Astrocyte of the spinal cord (primary cell): ENCODE results near the gene ERO1B.

ENCODE experiments used
- DNase-seq: peaks from one replicate; pipeline ENCODE4 v3.0.0; 2011; ENCODE audit warnings: low read depth, low spot score
- H3K4me3 ChIP-seq: 2 replicates; pipeline ENCODE4 v1.5.1; 2011; ENCODE audit warnings: low read depth, mild to moderate bottlenecking, low read length, moderate library complexity
- in situ Hi-C: cut with HindIII; loops from 2 replicates; pipeline ENCODE4 v1.10.0; 2017; ENCODE audit warnings: low sequenced_read_pairs
- TF ChIP-seq, protein P1 (sequence below): IDR thresholded peaks from 2 replicates; pipeline ENCODE4 v1.5.1; 2012; ENCODE audit warnings: low read depth, mild to moderate bottlenecking, low read length, inconsistent platforms

The ERO1B gene

DNA sequence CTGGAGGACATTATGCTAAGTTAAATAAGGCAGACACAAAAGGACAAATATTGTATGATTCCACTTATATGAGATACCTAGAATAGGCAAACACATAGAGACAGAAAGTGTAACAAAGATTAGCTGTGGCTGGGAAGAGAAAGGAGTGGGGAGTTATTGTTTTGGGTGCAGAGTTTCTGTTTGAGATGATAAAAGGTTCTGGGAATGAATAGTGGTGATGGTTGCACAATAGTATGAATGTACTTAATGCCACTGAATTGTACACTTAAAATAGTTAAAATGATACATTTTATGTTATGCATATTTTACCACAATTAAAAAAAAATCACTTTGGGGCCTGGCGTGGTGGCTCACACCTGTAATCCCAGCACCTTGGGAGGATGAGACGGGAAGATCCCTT, 21.2 kb upstream of the ERO1B start:
- no peak for DNase-seq
- in situ Hi-C loops = no loop called here
- TF ChIP-seq, protein P1, sequence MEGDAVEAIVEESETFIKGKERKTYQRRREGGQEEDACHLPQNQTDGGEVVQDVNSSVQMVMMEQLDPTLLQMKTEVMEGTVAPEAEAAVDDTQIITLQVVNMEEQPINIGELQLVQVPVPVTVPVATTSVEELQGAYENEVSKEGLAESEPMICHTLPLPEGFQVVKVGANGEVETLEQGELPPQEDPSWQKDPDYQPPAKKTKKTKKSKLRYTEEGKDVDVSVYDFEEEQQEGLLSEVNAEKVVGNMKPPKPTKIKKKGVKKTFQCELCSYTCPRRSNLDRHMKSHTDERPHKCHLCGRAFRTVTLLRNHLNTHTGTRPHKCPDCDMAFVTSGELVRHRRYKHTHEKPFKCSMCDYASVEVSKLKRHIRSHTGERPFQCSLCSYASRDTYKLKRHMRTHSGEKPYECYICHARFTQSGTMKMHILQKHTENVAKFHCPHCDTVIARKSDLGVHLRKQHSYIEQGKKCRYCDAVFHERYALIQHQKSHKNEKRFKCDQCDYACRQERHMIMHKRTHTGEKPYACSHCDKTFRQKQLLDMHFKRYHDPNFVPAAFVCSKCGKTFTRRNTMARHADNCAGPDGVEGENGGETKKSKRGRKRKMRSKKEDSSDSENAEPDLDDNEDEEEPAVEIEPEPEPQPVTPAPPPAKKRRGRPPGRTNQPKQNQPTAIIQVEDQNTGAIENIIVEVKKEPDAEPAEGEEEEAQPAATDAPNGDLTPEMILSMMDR = no peak
- H3K4me3 ChIP-seq = no peak overlapping the region

DNA sequence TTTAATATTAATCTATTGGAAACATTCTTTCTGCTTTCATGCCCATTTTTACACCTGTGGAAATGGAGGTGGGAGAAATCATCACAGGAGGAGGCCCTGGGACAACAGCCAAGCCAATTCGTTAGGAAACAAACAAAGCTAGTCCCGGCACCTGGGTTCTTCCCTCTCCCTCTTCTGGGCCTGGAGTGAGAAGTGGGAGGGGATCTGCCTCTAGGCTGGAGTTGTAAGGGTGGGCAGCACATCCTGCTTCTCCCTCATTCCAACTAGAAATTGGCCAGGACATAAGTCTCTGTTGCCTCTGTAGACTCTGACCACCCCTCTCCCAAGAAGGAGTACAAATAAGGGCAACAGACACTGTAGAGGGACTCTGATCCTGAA, 20.2 kb upstream of the ERO1B start:
- no peak overlapping the region for H3K4me3 ChIP-seq
- no peak for DNase-seq
- in situ Hi-C loops = no loop called here
- TF ChIP-seq, protein P1 = no peak

DNA sequence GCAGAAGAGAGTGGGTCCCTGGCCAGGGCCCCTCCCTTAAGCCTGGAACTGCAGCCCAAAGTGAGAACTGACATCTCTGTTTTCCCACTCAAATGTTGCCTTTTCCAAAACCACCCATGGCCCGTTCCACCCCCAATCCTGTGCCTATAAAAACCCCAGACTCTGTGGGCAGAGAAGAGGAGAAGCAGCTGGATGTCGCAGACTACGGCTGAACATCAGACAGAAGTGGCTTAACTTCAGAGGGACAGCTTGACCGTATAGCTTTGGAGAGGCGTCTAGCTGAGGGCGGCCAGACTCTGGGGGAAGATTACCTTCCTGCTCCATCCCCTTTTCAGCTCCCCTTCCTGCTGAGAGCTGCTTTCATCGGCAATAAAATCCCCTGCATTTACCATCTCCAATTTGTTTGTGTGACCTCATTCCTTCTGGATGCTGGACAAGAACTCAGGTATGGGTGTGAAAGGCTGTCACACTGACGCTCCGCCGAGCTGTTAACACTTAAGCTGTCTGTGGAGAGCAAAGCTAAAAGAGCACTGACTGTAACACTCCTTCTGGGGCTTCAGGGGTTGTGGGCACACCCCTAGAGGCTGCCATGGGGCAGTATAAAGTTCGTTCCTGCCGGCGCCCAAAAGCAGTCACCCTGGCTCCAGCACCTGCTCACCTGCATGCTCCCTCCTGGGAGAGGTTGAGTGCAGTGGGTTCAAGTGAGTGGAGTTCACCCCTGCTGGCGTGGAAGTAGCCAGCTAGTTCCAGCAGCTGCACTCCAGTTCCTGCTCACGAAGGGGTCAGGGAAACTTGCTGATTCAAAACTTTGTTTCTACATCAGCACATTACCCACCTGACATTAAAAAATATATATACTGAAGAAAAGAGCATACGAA, 19.6 kb upstream of the ERO1B start:
- DNase-seq = no peak
- in situ Hi-C loops = no loop called here
- no peak overlapping the region for H3K4me3 ChIP-seq
- TF ChIP-seq, protein P1 = no peak

DNA sequence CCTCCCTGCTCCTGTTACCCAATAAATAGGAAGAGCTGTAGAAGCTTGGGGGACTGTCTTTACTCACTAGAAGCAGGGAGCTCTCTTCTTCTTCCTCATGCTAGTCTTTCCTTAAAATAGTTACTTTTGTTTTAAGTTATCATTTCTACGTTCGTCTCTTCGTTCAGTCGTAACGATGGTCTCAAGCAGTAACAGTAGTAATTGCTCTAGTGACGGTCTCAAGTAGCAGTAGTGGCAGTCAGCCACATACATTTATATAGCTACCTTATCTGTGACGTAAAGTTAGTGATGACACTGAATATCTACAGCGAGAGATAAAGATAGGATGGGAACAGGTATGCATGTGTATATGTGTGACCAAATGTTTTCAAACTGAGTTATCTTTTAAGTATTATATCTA, 15.4 kb upstream of the ERO1B start:
- no peak for DNase-seq
- in situ Hi-C loops = no loop called here
- TF ChIP-seq, protein P1 = no peak

DNA sequence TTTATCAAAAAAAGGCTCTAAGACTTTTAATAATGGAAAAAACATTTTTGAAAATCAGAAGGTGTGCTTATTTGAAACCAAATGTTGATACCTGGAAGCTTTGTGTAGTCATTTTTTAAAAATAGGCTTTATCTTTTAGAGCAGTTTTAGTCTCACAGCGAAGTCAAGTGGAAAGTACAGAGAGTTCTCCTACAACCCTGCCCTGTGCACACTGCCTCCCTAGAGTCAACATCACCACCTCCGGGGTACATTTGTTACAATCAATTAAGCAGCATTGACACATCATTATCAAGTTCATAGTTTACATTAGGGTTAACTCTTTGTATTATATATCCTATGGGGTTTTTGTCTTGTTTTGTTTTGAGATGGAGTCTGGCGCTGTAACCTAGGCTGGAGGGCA, 10.7 kb upstream of the ERO1B start:
- in situ Hi-C loops = no loop called here
- TF ChIP-seq, protein P1 = no peak
- H3K4me3 ChIP-seq = no peak overlapping the region
- DNase-seq = no peak

More for the DNA sequence above, 15.4 kb upstream of the ERO1B start:
- H3K4me3 ChIP-seq = no peak overlapping the region

DNA sequence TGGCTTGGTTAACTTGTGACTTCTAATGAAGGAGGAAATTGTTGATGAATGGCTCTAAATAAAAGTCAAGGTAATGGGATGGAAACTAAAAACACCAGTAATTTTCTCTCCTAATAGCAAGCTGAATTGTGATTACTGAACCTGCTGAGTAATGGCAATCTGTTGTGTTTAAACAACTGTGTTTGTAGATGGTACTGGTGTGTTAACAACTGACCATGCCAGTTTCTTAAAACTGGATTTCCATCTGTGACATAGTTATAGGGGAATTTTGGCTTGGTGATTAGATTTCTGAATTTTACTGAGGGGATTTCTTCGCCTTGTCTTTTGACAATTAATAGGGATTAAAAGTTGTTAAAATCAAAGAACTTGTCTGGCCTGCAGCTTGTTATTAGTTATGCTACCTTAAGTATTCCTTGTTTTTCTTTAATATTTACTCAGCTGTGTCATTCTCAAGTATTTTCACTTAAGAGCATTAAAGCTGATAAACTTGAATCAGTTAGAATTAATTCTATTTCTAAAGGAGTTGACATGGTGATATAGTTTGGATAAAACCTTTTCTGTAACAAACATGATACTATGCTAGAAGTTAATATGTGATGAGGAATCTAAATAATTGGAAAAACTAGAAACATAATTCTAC, 7.9 kb upstream of the ERO1B start:
- TF ChIP-seq, protein P1 = no peak
- in situ Hi-C loops = no loop called here
- H3K4me3 ChIP-seq = no peak overlapping the region
- no peak for DNase-seq
